H1 (cell line): ENCODE measurements around the gene CSGALNACT2. TPM values are rescaled to one million over a fixed set of nuclear protein-coding genes. Genes with fewer than 3 reads are reported as not detected.

Source experiments
- CTCF ChIA-PET: fragments of 300-600 bp; sonication (Branson Sonifier 250); formaldehyde crosslinking; loops from one replicate; lab custom pipeline; 2021; ENCODE audit not compliant: partially characterized antibody; lab: Charles Lee
- POLR2A ChIA-PET: fragments of 300-600 bp; sonication (Branson Sonifier 250); formaldehyde crosslinking; loops from one replicate; lab custom pipeline; 2021; ENCODE audit warnings: inconsistent platforms; ENCODE audit not compliant: partially characterized antibody; lab: Charles Lee
- DNase-seq, 2 experiments: peaks; one replicate each; pipeline versions ENCODE4 v3.0.0 to v3.0.0-alpha.2; 2010 to 2022; ENCODE audit warnings: low spot score in 2 of 2, low read depth in 1 of 2, mixed read lengths in 1 of 2
- FAIRE-seq: peaks from 2 replicates; lab custom pipeline; 2011; peaks lifted over from hg19 to GRCh38; lab: Jason Lieb, UNC
- H2AFZ ChIP-seq: 2 replicates; pipeline ENCODE4 v1.8.1; 2012; ENCODE audit warnings: low read length, inconsistent platforms
- H2AK5ac ChIP-seq: 2 replicates; pipeline ENCODE4 v1.6.1; 2013; ENCODE audit warnings: low read depth, low read length
- H2BK120ac ChIP-seq: replicated peaks from 2 replicates; pipeline ENCODE3; 2013; ENCODE audit warnings: low read depth, low read length, inconsistent platforms
- H2BK12ac ChIP-seq: 2 replicates; pipeline ENCODE4 v1.6.1; 2013; ENCODE audit warnings: low read depth, low read length
- H2BK15ac ChIP-seq: 2 replicates; pipeline ENCODE4 v1.6.1; 2013; ENCODE audit warnings: low read length
- H2BK20ac ChIP-seq: 2 replicates; pipeline ENCODE4 v1.6.1; 2013; ENCODE audit warnings: low read length
- H2BK5ac ChIP-seq: 2 replicates; pipeline ENCODE4 v1.6.1; 2013; ENCODE audit warnings: low read depth, low read length
- H3K14ac ChIP-seq: 2 replicates; pipeline ENCODE4 v1.6.1; 2013; ENCODE audit warnings: inconsistent platforms; ENCODE audit not compliant: insufficient read length
- H3K18ac ChIP-seq: 2 replicates; pipeline ENCODE4 v1.6.1; 2013; ENCODE audit warnings: low read length; ENCODE audit errors: extremely low read depth
- H3K23ac ChIP-seq: 2 replicates; pipeline ENCODE4 v1.6.1; 2013; ENCODE audit warnings: inconsistent platforms; ENCODE audit not compliant: insufficient read length
- H3K23me2 ChIP-seq: 2 replicates; pipeline ENCODE4 v1.6.1; 2013; ENCODE audit warnings: low read depth, low read length
- H3K27ac ChIP-seq: 2 replicates; pipeline ENCODE4 v1.6.1; 2011; ENCODE audit warnings: low read depth, low read length, inconsistent platforms
- H3K27me3 ChIP-seq, 4 experiments: replicated peaks in 1 of 4; 1 replicate in 1 of 4; 2 replicates in 3 of 4; pipeline versions ENCODE4 v1.6.1 to v1.8.1; 2011 to 2013; ENCODE audit warnings: low read length in 3 of 4, mild to moderate bottlenecking in 3 of 4, inconsistent platforms in 2 of 4, mixed read lengths in 2 of 4, moderate library complexity in 1 of 4; ENCODE audit not compliant: control insufficient read depth in 3 of 4, insufficient read depth in 3 of 4; ENCODE audit errors: extremely low read depth in 1 of 4
- H3K36me3 ChIP-seq, 4 experiments: 2 replicates each; pipeline versions ENCODE4 v1.6.1 to v1.8.1; 2011 to 2013; ENCODE audit warnings: mild to moderate bottlenecking in 4 of 4, low read length in 3 of 4, moderate library complexity in 2 of 4, control low read depth in 1 of 4, inconsistent platforms in 1 of 4; ENCODE audit not compliant: insufficient read depth in 4 of 4, control insufficient read depth in 2 of 4
- H3K4ac ChIP-seq: replicated peaks from 2 replicates; pipeline ENCODE3; 2013; ENCODE audit warnings: low read length, low read depth, mixed read lengths, inconsistent platforms; ENCODE audit not compliant: insufficient read length
- H3K4me1 ChIP-seq, 4 experiments: replicated peaks in 1 of 4; 1 replicate in 1 of 4; 2 replicates in 3 of 4; pipeline versions ENCODE4 v1.6.1 to v1.8.1; 2011 to 2013; ENCODE audit warnings: low read length in 3 of 4, inconsistent platforms in 2 of 4, mixed read lengths in 1 of 4; ENCODE audit not compliant: insufficient read depth in 4 of 4, control insufficient read depth in 3 of 4
- H3K4me2 ChIP-seq, 2 experiments: 2 replicates each; pipeline versions ENCODE4 v1.6.1 to v1.8.1; 2011 to 2013; ENCODE audit warnings: low read depth in 2 of 2, low read length in 2 of 2, control low read depth in 1 of 2, inconsistent platforms in 1 of 2, mild to moderate bottlenecking in 1 of 2; ENCODE audit not compliant: insufficient read depth in 1 of 2
- H3K4me3 ChIP-seq, 4 experiments: fragments of 200-600, 300-600 bp in 1 of 4; sonication (generic), shearing (Covaris generic), sonication (Bioruptor Twin) in 1 of 4; 2 replicates each; pipeline versions ENCODE4 v1.5.1 to v1.8.1; 2011 to 2016; ENCODE audit warnings: low read length in 4 of 4, low read depth in 3 of 4, control low read depth in 2 of 4, inconsistent platforms in 2 of 4, mild to moderate bottlenecking in 2 of 4, mixed read lengths in 1 of 4, moderate library complexity in 1 of 4; ENCODE audit not compliant: insufficient read depth in 2 of 4; ENCODE audit errors: extremely low read depth in 1 of 4
- H3K56ac ChIP-seq: replicated peaks from 2 replicates; pipeline ENCODE3; 2013; ENCODE audit warnings: low read depth, mild to moderate bottlenecking, mixed read lengths, low read length, inconsistent platforms; ENCODE audit not compliant: insufficient read length
- H3K79me1 ChIP-seq: 2 replicates; pipeline ENCODE4 v1.6.1; 2013; ENCODE audit warnings: low read depth, low read length, control low read depth
- H3K79me2 ChIP-seq, 2 experiments: 2 replicates each; pipeline versions ENCODE4 v1.6.1 to v1.8.1; 2012 to 2013; ENCODE audit warnings: low read length in 2 of 2, mild to moderate bottlenecking in 2 of 2, inconsistent platforms in 1 of 2; ENCODE audit not compliant: insufficient read depth in 2 of 2, control insufficient read depth in 1 of 2
- H3K9ac ChIP-seq, 4 experiments: replicated peaks in 1 of 4; 1 replicate in 1 of 4; 2 replicates in 3 of 4; pipeline versions ENCODE4 v1.6.1 to v1.8.1; 2011 to 2013; ENCODE audit warnings: low read depth in 3 of 4, low read length in 3 of 4, control low read depth in 2 of 4, mild to moderate bottlenecking in 2 of 4, moderate library complexity in 2 of 4, inconsistent platforms in 1 of 4; ENCODE audit errors: extremely low read depth in 1 of 4
- H3K9me3 ChIP-seq, 2 experiments: 2 replicates each; pipeline versions ENCODE4 v1.6.1 to v1.8.1; 2012 to 2013; ENCODE audit warnings: mild to moderate bottlenecking in 2 of 2, moderate library complexity in 2 of 2, control low read depth in 1 of 2, inconsistent platforms in 1 of 2, low read depth in 1 of 2, low read length in 1 of 2, mixed read lengths in 1 of 2; ENCODE audit not compliant: insufficient read depth in 2 of 2
- H4K20me1 ChIP-seq, 2 experiments: replicated peaks in 1 of 2; 2 replicates each; pipeline versions ENCODE3 to v1.8.1; 2011 to 2013; ENCODE audit warnings: inconsistent platforms in 2 of 2, low read length in 2 of 2, mild to moderate bottlenecking in 1 of 2; ENCODE audit not compliant: insufficient read depth in 2 of 2, control insufficient read depth in 1 of 2
- H4K5ac ChIP-seq: 2 replicates; pipeline ENCODE4 v1.6.1; 2013; ENCODE audit warnings: low read length, low read depth, mixed read lengths, inconsistent platforms; ENCODE audit not compliant: insufficient read length
- H4K8ac ChIP-seq: 2 replicates; pipeline ENCODE4 v1.8.0; 2013; ENCODE audit warnings: mild to moderate bottlenecking, moderate library complexity, low read length, inconsistent platforms; ENCODE audit not compliant: insufficient read depth; ENCODE audit errors: extremely low read depth
- H4K91ac ChIP-seq: replicated peaks from 2 replicates; pipeline ENCODE3; 2013; ENCODE audit warnings: low read length, mixed read lengths, inconsistent platforms; ENCODE audit not compliant: insufficient read length
- ASH2L ChIP-seq: fragments of 200-600, 300-600 bp; sonication (generic); IDR thresholded peaks from one replicate; pipeline ENCODE4 v1.7.1; 2017; ENCODE audit warnings: low read length
- BCL11A ChIP-seq, 2 experiments: IDR thresholded peaks; one replicate each; pipeline ENCODE4 v1.6.1; 2011; ENCODE audit warnings: low read depth in 2 of 2, low read length in 2 of 2, mild to moderate bottlenecking in 2 of 2
- CHD2 ChIP-seq: IDR thresholded peaks from 2 replicates; pipeline ENCODE4 v1.6.1; 2012; ENCODE audit warnings: low read length, improper control_type of control experiment
- CTCF ChIP-seq, 3 experiments: IDR thresholded peaks; 1 replicate in 2 of 3; 2 replicates in 1 of 3; pipeline versions ENCODE4 v1.5.1 to v1.6.1; 2011; ENCODE audit warnings: low read length in 3 of 3, mild to moderate bottlenecking in 3 of 3, inconsistent platforms in 2 of 3, low read depth in 1 of 3, moderate library complexity in 1 of 3; ENCODE audit not compliant: insufficient read depth in 1 of 3; ENCODE audit errors: control extremely low read depth in 1 of 3
- EZH2 ChIP-seq: fragments of 200-600 bp; sonication (generic); IDR thresholded peaks from 2 replicates; pipeline ENCODE4 v1.7.1; 2012; ENCODE audit warnings: low read depth, mild to moderate bottlenecking, moderate library complexity, low read length, inconsistent platforms; ENCODE audit not compliant: severe bottlenecking
- NRF1 ChIP-seq: IDR thresholded peaks from 2 replicates; pipeline ENCODE4 v1.6.1; 2011; ENCODE audit warnings: mild to moderate bottlenecking, low read depth, low read length, improper control_type of control experiment
- POLR2A ChIP-seq, 2 experiments: IDR thresholded peaks; 1 replicate in 1 of 2; 2 replicates in 1 of 2; pipeline ENCODE4 v1.6.1; 2011; ENCODE audit warnings: low read depth in 2 of 2, low read length in 2 of 2, mild to moderate bottlenecking in 2 of 2; ENCODE audit errors: control extremely low read depth in 1 of 2
- POU5F1 ChIP-seq: IDR thresholded peaks from 2 replicates; pipeline ENCODE4 v1.6.1; 2011; ENCODE audit warnings: low read depth, mild to moderate bottlenecking, low read length, moderate library complexity
- SP2 ChIP-seq: IDR thresholded peaks from 2 replicates; pipeline ENCODE4 v1.6.1; 2012; ENCODE audit warnings: mild to moderate bottlenecking, low read length, inconsistent platforms
- SP4 ChIP-seq: IDR thresholded peaks from 2 replicates; pipeline ENCODE4 v1.6.1; 2012; ENCODE audit warnings: low read length, inconsistent platforms
- USF2 ChIP-seq: IDR thresholded peaks from 2 replicates; pipeline ENCODE4 v1.6.1; 2011; ENCODE audit warnings: low read length, improper control_type of control experiment
- WGBS, 2 experiments: shearing (Covaris generic) in 1 of 2; methylation state at CpG; one replicate each; pipeline versions ENCODE4 v1.1.6 to v1.1.7; 2013 to 2015; ENCODE audit warnings: low lambda C conversion rate in 2 of 2, mixed read lengths in 2 of 2, inconsistent platforms in 1 of 2, low coverage in 1 of 2, missing lambda C conversion rate in 1 of 2; ENCODE audit not compliant: insufficient replicate concordance in 2 of 2, insufficient coverage in 1 of 2, insufficient read length in 1 of 2; ENCODE audit errors: extremely low coverage in 1 of 2, missing lambda C conversion rate in 1 of 2; 5-methylcytosine and 5-hydroxymethylcytosine counted together
- polyA plus RNA-seq, 7 experiments: library from polyadenylated mRNA; depleted of rRNA in 3 of 7; stranded (reverse) in 5 of 7; unstranded in 2 of 7; fragments of >200 nt in 5 of 7; fragments of 200-250 nt in 2 of 7; gene quantifications; 1 replicate in 5 of 7; 2 replicates in 1 of 7; 4 replicates in 1 of 7; pipeline versions ENCODE4 v1.2.1 to v1.2.3, GENCODE V29; 2011 to 2013; ENCODE audit warnings: missing spikeins in 2 of 7, mixed read lengths in 2 of 7
- total RNA-seq: library from RNA; stranded (reverse); fragmentation: NEBNext Ultra II Directional; extraction: Animal tissue kit (Norgen Biotek cat#: 25700); gene quantifications from 2 replicates; pipeline ENCODE4 v1.2.1, GENCODE V29; 2021

The CSGALNACT2 gene
- total and polyA plus RNA-seq, 2 of the 8 experiments (the other 6 are each of a cell fraction or from before 2014, with no cell fraction given), result 2.6 to 5.3 TPM

- no peak overlapping the region for H2BK12ac ChIP-seq
- no peak overlapping the region for H3K9ac ChIP-seq
- no peak overlapping the region for H3K18ac ChIP-seq
- H3K23me2 ChIP-seq, result no peaks in the 10 kb centered on the region
- H4K8ac ChIP-seq, result no peak overlapping the region
- no peak overlapping the region for H2BK15ac ChIP-seq
- peaks cover 0 to 11% of the 10 kb centered on the region in 2 experiments for H4K20me1 ChIP-seq
- ChIA-PET CTCF (interaction anchor here (2.1 to 3.4 kb wide), 3 partner anchors 9 to 153 kb away, joined by 5 to 22 read pairs (median 16); no protein-coding TSS in a partner anchor), POLR2A (no interaction called here)
- H3K4ac ChIP-seq, result no peak overlapping the region
- H2BK120ac ChIP-seq, result no peak overlapping the region
- H2BK5ac ChIP-seq, result no peak overlapping the region
- no peaks in the 10 kb centered on the region for H3K79me2 ChIP-seq
- 88% methylated on average over 11 of the region's 12 CpGs; no CpG with 5 or more reads in 1 of the 2 experiments for WGBS, 2 experiments
- H3K27ac ChIP-seq, result no peak overlapping the region
- H3K56ac ChIP-seq, result no peak overlapping the region
- FAIRE-seq, result no peak
- no peak overlapping the region for H4K5ac ChIP-seq
- peaks cover 0 to 3% (median 0%) of the 10 kb centered on the region in 4 experiments; a peak in 2 of 7 replicates for H3K4me1 ChIP-seq
- no peaks in the 10 kb centered on the region for H3K9me3 ChIP-seq
- no peak overlapping the region for H3K4me3 ChIP-seq
- no peak overlapping the region for H3K23ac ChIP-seq
- no peak overlapping the region for H2AFZ ChIP-seq
- H2AK5ac ChIP-seq, result no peak overlapping the region
- H3K27me3 ChIP-seq, result no peaks in the 10 kb centered on the region
- no peak overlapping the region for H3K4me2 ChIP-seq
- TF ChIP-seq POU5F1, result no peak
- TF ChIP-seq ASH2L, result no peak
- TF ChIP-seq CHD2, result no peak
- TF ChIP-seq EZH2, result no peak
- TF ChIP-seq CTCF (IDR thresholded peaks at IDR 0.05; ENCODE audit: control extremely low read depth in 1 of 3, insufficient read depth in 1 of 3, low read depth in 1 of 3, low read length in 3 of 3), result no peak
- no peak for TF ChIP-seq BCL11A (IDR thresholded peaks at IDR 0.05; ENCODE audit: low read depth in 2 of 2, low read length in 2 of 2)
- no peak for TF ChIP-seq SP4
- TF ChIP-seq NRF1, result no peak
- no peak for TF ChIP-seq SP2
- no peak for TF ChIP-seq USF2
- no peak for TF ChIP-seq POLR2A (IDR thresholded peaks at IDR 0.05; ENCODE audit: control extremely low read depth in 1 of 2, low read depth in 2 of 2, low read length in 2 of 2)
- TF ChIP-seq, all 59 proteins: peak for 0
- Histone ChIP-seq H3K36me3 (peaks cover 8 to 29% (median 23%) of the 10 kb centered on the region in 4 experiments), H2BK20ac (no peak overlapping the region), H3K14ac (no peak overlapping the region), H4K91ac (no peak overlapping the region), H3K79me1 (no peaks in the 10 kb centered on the region)
- no peak for DNase-seq
Observed at GRCh38 chr10:43195557-43195956, 57.3 kb downstream of the CSGALNACT2 start.
